ENCODE results near the gene HUWE1.

Gene HUWE1

DNA sequence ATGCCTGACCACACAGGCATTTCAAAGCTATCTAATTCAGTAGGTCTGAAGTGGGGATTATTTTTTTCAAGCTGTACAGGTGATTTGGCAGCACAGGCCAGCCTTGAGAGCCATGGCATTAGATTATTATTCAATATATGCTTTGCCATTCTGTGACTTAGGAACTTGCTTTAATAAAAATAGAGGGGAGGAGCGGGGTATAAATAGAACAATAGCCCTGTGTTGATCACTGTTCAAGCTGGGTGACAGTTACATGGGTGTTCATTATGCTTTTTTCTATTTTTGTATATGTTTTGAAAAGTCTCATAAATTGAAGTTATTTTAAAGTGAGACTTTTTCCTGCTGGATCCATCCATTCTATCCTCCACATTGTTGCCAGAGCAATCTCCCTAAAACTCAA is 20.3 kb downstream of the HUWE1 start:
- H3K4me2 ChIP-seq = no peak overlapping the region
- H3K36me3 ChIP-seq (ENCODE audit: insufficient read depth) = no peaks in the 10 kb centered on the region
- H3K27ac ChIP-seq = no peak overlapping the region
- H3K27me3 ChIP-seq (ENCODE audit: insufficient read depth, low read depth) = no peaks in the 10 kb centered on the region
- peaks cover 93% of the 10 kb centered on the region for H3K79me2 ChIP-seq (ENCODE audit: insufficient read depth, low read depth)
- TF ChIP-seq, protein P1, sequence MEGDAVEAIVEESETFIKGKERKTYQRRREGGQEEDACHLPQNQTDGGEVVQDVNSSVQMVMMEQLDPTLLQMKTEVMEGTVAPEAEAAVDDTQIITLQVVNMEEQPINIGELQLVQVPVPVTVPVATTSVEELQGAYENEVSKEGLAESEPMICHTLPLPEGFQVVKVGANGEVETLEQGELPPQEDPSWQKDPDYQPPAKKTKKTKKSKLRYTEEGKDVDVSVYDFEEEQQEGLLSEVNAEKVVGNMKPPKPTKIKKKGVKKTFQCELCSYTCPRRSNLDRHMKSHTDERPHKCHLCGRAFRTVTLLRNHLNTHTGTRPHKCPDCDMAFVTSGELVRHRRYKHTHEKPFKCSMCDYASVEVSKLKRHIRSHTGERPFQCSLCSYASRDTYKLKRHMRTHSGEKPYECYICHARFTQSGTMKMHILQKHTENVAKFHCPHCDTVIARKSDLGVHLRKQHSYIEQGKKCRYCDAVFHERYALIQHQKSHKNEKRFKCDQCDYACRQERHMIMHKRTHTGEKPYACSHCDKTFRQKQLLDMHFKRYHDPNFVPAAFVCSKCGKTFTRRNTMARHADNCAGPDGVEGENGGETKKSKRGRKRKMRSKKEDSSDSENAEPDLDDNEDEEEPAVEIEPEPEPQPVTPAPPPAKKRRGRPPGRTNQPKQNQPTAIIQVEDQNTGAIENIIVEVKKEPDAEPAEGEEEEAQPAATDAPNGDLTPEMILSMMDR (conservative IDR thresholded peaks at IDR 0.05; ENCODE audit: low read depth, low read length) = no peak
- H3K4me3 ChIP-seq (IDR thresholded peaks at IDR 0.05; ENCODE audit: insufficient read depth, low read depth, low read length) = no peak overlapping the region
- H3K9ac ChIP-seq = no peak overlapping the region
- no peaks in the 10 kb centered on the region for H4K20me1 ChIP-seq (ENCODE audit: insufficient read depth)
- peaks cover 15% of the 10 kb centered on the region for H3K4me1 ChIP-seq (ENCODE audit: low read depth, poor library complexity, severe bottlenecking)
- no peak overlapping the region for H2AFZ ChIP-seq (ENCODE audit: low read depth)

DNA sequence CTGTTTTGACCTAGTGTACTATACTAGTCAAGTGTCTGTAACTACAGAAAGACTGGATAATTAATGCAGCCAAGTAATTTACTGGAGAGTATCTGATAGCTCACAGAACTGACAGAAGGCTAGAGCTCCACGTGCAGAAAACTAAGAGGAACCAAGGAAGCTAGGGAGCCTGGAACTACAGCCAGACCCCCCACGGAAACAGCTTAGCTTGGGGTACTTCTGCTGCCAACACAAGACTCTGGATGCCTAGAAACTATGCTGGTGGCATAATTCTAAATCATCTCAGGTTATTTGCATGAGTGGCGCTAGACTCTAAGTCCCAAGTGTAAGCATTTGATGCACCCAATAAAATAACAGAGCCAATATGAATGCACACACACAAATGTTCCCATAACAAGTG is 26.5 kb downstream of the HUWE1 start:
- no peak overlapping the region for H3K9ac ChIP-seq
- no peak overlapping the region for H3K27ac ChIP-seq
- peaks cover 95% of the 10 kb centered on the region for H3K79me2 ChIP-seq (ENCODE audit: insufficient read depth, low read depth)
- no peak overlapping the region for H2AFZ ChIP-seq (ENCODE audit: low read depth)
- no peaks in the 10 kb centered on the region; the same call in 1 of the 2 replicates for H3K36me3 ChIP-seq (ENCODE audit: insufficient read depth)
- no peak overlapping the region for H3K4me3 ChIP-seq (IDR thresholded peaks at IDR 0.05; ENCODE audit: insufficient read depth, low read depth, low read length)
- H3K4me2 ChIP-seq = no peak overlapping the region
- H3K4me1 ChIP-seq (ENCODE audit: low read depth, poor library complexity, severe bottlenecking) = peaks cover 7% of the 10 kb centered on the region
- H3K27me3 ChIP-seq (ENCODE audit: insufficient read depth, low read depth) = no peaks in the 10 kb centered on the region
- TF ChIP-seq, protein P1 (conservative IDR thresholded peaks at IDR 0.05; ENCODE audit: low read depth, low read length) = no peak
- peaks cover 12% of the 10 kb centered on the region; the same call in 1 of the 2 replicates for H4K20me1 ChIP-seq (ENCODE audit: insufficient read depth)

DNA sequence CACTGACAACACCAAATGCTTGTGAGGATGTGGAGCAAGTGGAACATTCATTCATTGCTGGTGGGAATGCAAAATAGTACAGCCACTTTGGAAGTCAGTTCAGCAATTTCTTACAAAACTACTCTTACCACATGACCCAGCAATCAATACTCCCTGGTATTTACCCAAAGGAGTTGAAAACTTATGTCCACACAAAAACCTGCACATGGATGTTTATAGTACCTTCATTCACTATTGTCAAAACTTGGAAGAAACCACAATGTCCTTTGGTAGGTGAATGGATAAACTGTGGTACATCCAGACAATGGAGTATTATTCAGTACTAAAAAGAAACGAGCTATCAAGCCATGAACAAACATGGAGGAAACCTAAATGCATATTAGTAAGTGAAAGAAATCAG is 27.5 kb downstream of the HUWE1 start:
- H2AFZ ChIP-seq (ENCODE audit: low read depth) = no peak overlapping the region
- peaks cover 17% of the 10 kb centered on the region for H3K4me1 ChIP-seq (ENCODE audit: low read depth, poor library complexity, severe bottlenecking)
- H3K79me2 ChIP-seq (ENCODE audit: insufficient read depth, low read depth) = peaks cover 95% of the 10 kb centered on the region
- no peak overlapping the region for H3K27ac ChIP-seq
- no peak overlapping the region for H3K9ac ChIP-seq
- H3K27me3 ChIP-seq (ENCODE audit: insufficient read depth, low read depth) = no peaks in the 10 kb centered on the region
- no peaks in the 10 kb centered on the region; the same call in 1 of the 2 replicates for H3K36me3 ChIP-seq (ENCODE audit: insufficient read depth)
- H3K4me3 ChIP-seq (IDR thresholded peaks at IDR 0.05; ENCODE audit: insufficient read depth, low read depth, low read length) = no peak overlapping the region
- H4K20me1 ChIP-seq (ENCODE audit: insufficient read depth) = peaks cover 19% of the 10 kb centered on the region
- H3K4me2 ChIP-seq = no peak overlapping the region
- TF ChIP-seq, protein P1 (conservative IDR thresholded peaks at IDR 0.05; ENCODE audit: low read depth, low read length) = no peak

DNA sequence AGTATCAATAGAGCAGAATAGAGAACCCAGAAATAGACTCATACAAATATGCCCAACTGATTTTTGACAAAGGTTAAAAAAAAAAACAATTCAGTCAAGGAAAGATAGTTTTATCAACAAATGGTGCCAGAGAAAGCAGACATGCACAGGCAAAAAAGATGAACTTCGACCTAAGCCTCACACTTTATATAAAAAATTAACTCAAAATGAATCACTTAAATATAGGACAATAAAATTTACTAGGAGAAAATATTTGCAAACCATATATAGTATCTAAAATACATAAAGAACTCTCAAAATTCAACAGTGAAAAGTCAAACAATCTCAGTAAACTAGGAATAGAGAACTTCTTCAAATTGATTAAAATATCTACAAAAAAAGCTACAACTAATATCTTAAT is 29.7 kb downstream of the HUWE1 start:
- peaks cover 4% of the 10 kb centered on the region; the same call in 1 of the 2 replicates for H3K36me3 ChIP-seq (ENCODE audit: insufficient read depth)
- no peak overlapping the region for H3K27ac ChIP-seq
- H3K4me3 ChIP-seq (IDR thresholded peaks at IDR 0.05; ENCODE audit: insufficient read depth, low read depth, low read length) = no peak overlapping the region
- no peak overlapping the region for H3K9ac ChIP-seq
- H4K20me1 ChIP-seq (ENCODE audit: insufficient read depth) = peaks cover 19% of the 10 kb centered on the region
- H3K79me2 ChIP-seq (ENCODE audit: insufficient read depth, low read depth) = peaks cover 98% of the 10 kb centered on the region
- H2AFZ ChIP-seq (ENCODE audit: low read depth) = no peak overlapping the region
- no peak overlapping the region for H3K4me2 ChIP-seq
- peaks cover 22% of the 10 kb centered on the region for H3K4me1 ChIP-seq (ENCODE audit: low read depth, poor library complexity, severe bottlenecking)
- no peaks in the 10 kb centered on the region for H3K27me3 ChIP-seq (ENCODE audit: insufficient read depth, low read depth)
- TF ChIP-seq, protein P1 (conservative IDR thresholded peaks at IDR 0.05; ENCODE audit: low read depth, low read length) = no peak

Measured in KMS-11 (cell line).